HEK293 (cell line): ENCODE results near the gene CLIC4.

ENCODE experiments used
- CTCF ChIA-PET: fragments of 350-600 bp; formaldehyde crosslinking; extraction: SDS; loops from one replicate; lab custom pipeline; 2021; ENCODE audit warnings: antibody characterized with exemption; lab: Yijun Ruan, JAX
- POLR2A ChIA-PET: fragments of 300-600 bp; formaldehyde crosslinking; extraction: SDS; loops from one replicate; lab custom pipeline; 2020; ENCODE audit warnings: antibody characterized with exemption, inconsistent platforms; lab: Yijun Ruan, JAX
- H3K27ac ChIP-seq: fragments of 200-500 bp; sonication (Bioruptor generic); 2 replicates; pipeline ENCODE4 v1.5.1; 2014; ENCODE audit warnings: low read depth, low read length, control low read depth, inconsistent platforms; ENCODE audit errors: extremely low read depth
- H3K36me3 ChIP-seq, 2 experiments: fragments of 200-500 bp in 1 of 2; sonication (Bioruptor generic) in 1 of 2; 1 replicate in 1 of 2; 2 replicates in 1 of 2; pipeline ENCODE4 v1.5.1; 2014 to 2017; ENCODE audit warnings: inconsistent platforms in 2 of 2, low read length in 2 of 2; ENCODE audit not compliant: control insufficient read depth in 2 of 2, insufficient read depth in 1 of 2
- H3K4me1 ChIP-seq: fragments of 200-500 bp; sonication (Bioruptor generic); 2 replicates; pipeline ENCODE4 v1.5.1; 2014; ENCODE audit warnings: mild to moderate bottlenecking, low read length, inconsistent platforms; ENCODE audit not compliant: control insufficient read depth, insufficient read depth
- H3K4me3 ChIP-seq: 2 replicates; pipeline ENCODE4 v1.5.1; 2011; ENCODE audit warnings: low read depth, mild to moderate bottlenecking, control low read depth, low read length, moderate library complexity
- H3K9me3 ChIP-seq: fragments of 200-500 bp; sonication (Bioruptor generic); 2 replicates; pipeline ENCODE4 v1.5.1; 2014; ENCODE audit warnings: low read depth, low read length, inconsistent platforms; ENCODE audit not compliant: control insufficient read depth, insufficient read depth
- BCL6B ChIP-seq: fragments of 450-650 bp; formaldehyde crosslinking; IDR thresholded peaks from 2 replicates; pipeline ENCODE4 v1.5.1; 2017; ENCODE audit warnings: missing biosample characterization, missing genetic modification characterization
- GLIS1 ChIP-seq: fragments of 450-650 bp; formaldehyde crosslinking; IDR thresholded peaks from 2 replicates; pipeline ENCODE4 v1.5.1; 2016; ENCODE audit warnings: missing biosample characterization, missing genetic modification characterization
- KLF1 ChIP-seq: fragments of 450-650 bp; formaldehyde crosslinking; IDR thresholded peaks from 2 replicates; pipeline ENCODE4 v1.5.1; 2016; ENCODE audit warnings: missing biosample characterization, missing genetic modification characterization
- KLF16 ChIP-seq: fragments of 450-650 bp; formaldehyde crosslinking; IDR thresholded peaks from 2 replicates; pipeline ENCODE4 v1.5.1; 2017; ENCODE audit warnings: missing biosample characterization, missing genetic modification characterization
- PRDM10 ChIP-seq: fragments of 450-650 bp; formaldehyde crosslinking; IDR thresholded peaks from 2 replicates; pipeline ENCODE4 v1.5.1; 2016; ENCODE audit warnings: missing biosample characterization, missing genetic modification characterization
- TCF7L2 ChIP-seq: IDR thresholded peaks from 2 replicates; pipeline ENCODE4 v1.6.1; 2011; ENCODE audit warnings: low read depth, mild to moderate bottlenecking, inconsistent platforms, low read length, moderate library complexity, borderline replicate concordance
- ZNF202 ChIP-seq: fragments of 450-650 bp; formaldehyde crosslinking; IDR thresholded peaks from 2 replicates; pipeline ENCODE4 v1.5.1; 2016; ENCODE audit warnings: missing biosample characterization, missing genetic modification characterization, borderline replicate concordance
- ZNF394 ChIP-seq: fragments of 450-650 bp; formaldehyde crosslinking; IDR thresholded peaks from 2 replicates; pipeline ENCODE4 v1.5.1; 2016; ENCODE audit warnings: missing biosample characterization, missing genetic modification characterization, mild to moderate bottlenecking, moderate library complexity, borderline replicate concordance
- ZNF548 ChIP-seq: fragments of 450-650 bp; formaldehyde crosslinking; IDR thresholded peaks from 2 replicates; pipeline ENCODE4 v1.5.1; 2016; ENCODE audit warnings: missing biosample characterization, missing genetic modification characterization
- ZSCAN18 ChIP-seq: fragments of 450-650 bp; formaldehyde crosslinking; IDR thresholded peaks from 2 replicates; pipeline ENCODE4 v1.5.1; 2016; ENCODE audit warnings: missing biosample characterization, missing genetic modification characterization
- TF ChIP-seq, protein P1 (sequence below): fragments of 450-650 bp; formaldehyde crosslinking; IDR thresholded peaks from 2 replicates; pipeline ENCODE4 v1.5.1; 2016; ENCODE audit warnings: missing biosample characterization, missing genetic modification characterization
- TF ChIP-seq, protein P2 (sequence below): sonication (generic); formaldehyde crosslinking; IDR thresholded peaks from 2 replicates; pipeline ENCODE4 v1.8.1; 2022; ENCODE audit warnings: mild to moderate bottlenecking, moderate library complexity, missing genetic modification reagents
- TF ChIP-seq, protein P3 (sequence below): fragments of 450-650 bp; formaldehyde crosslinking; IDR thresholded peaks from 2 replicates; pipeline ENCODE4 v1.5.1; 2017; ENCODE audit warnings: missing biosample characterization, missing genetic modification characterization

Gene CLIC4

GRCh38 chr1:24874611-24875234 is 129.5 kb downstream of the CLIC4 start:
- Histone ChIP-seq H3K4me3 (no peak overlapping the region), H3K27ac (no peak overlapping the region), H3K4me1 (no peaks in the 10 kb centered on the region)
- CTCF ChIA-PET, result interaction anchor here (0.6 to 1.8 kb wide), 4 partner anchors 24 to 329 kb away, joined by 3 to 6 read pairs (median 4); no protein-coding TSS in a partner anchor
- no peak for TF ChIP-seq ZNF548 (tag by site-specific recombination)
- TF ChIP-seq KLF1 (tag by site-specific recombination), result peak; percentile 44; the same call in 1 of the 2 replicates
- TF ChIP-seq, all 188 proteins: peak for 1
- no peaks in the 10 kb centered on the region for H3K36me3 ChIP-seq
- POLR2A ChIA-PET, result no interaction called here
- no peaks in the 10 kb centered on the region for H3K9me3 ChIP-seq

- no peaks in the 10 kb centered on the region for H3K36me3 ChIP-seq
- H3K4me1 ChIP-seq, result no peaks in the 10 kb centered on the region
- no peaks in the 10 kb centered on the region for H3K9me3 ChIP-seq
- ChIA-PET CTCF (interaction anchor here (0.6 to 1.8 kb wide), 4 partner anchors 23 to 1152 kb away, joined by 3 to 6 read pairs (median 4); no protein-coding TSS in a partner anchor), POLR2A (interaction anchor here (0.5 kb wide), 1 partner anchor 313 kb away, joined by 3 read pairs; no protein-coding TSS in a partner anchor)
- no peak for TF ChIP-seq ZNF394 (tag by site-specific recombination)
- no peak overlapping the region for H3K27ac ChIP-seq
- H3K4me3 ChIP-seq, result no peak overlapping the region
Measured at GRCh38 chr1:24875257-24875656, 130.0 kb downstream of the CLIC4 start.

- ChIA-PET CTCF (interaction anchor here (1.8 kb wide), 1 partner anchor 22 kb away, joined by 6 read pairs; no protein-coding TSS in a partner anchor), POLR2A (no interaction called here)
- Histone ChIP-seq H3K9me3 (no peaks in the 10 kb centered on the region), H3K4me1 (no peaks in the 10 kb centered on the region), H3K27ac (no peak overlapping the region), H3K36me3 (no peaks in the 10 kb centered on the region), H3K4me3 (no peak overlapping the region)
- TF ChIP-seq, protein P1, sequence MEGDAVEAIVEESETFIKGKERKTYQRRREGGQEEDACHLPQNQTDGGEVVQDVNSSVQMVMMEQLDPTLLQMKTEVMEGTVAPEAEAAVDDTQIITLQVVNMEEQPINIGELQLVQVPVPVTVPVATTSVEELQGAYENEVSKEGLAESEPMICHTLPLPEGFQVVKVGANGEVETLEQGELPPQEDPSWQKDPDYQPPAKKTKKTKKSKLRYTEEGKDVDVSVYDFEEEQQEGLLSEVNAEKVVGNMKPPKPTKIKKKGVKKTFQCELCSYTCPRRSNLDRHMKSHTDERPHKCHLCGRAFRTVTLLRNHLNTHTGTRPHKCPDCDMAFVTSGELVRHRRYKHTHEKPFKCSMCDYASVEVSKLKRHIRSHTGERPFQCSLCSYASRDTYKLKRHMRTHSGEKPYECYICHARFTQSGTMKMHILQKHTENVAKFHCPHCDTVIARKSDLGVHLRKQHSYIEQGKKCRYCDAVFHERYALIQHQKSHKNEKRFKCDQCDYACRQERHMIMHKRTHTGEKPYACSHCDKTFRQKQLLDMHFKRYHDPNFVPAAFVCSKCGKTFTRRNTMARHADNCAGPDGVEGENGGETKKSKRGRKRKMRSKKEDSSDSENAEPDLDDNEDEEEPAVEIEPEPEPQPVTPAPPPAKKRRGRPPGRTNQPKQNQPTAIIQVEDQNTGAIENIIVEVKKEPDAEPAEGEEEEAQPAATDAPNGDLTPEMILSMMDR, result no peak
- TF ChIP-seq PRDM10 (tag by site-specific recombination) (peak; percentile 92), KLF1 (tag by site-specific recombination) (peak; percentile 69; the same call in 1 of the 2 replicates)
Measured at GRCh38 chr1:24875991-24876506, 130.8 kb downstream of the CLIC4 start.

DNA sequence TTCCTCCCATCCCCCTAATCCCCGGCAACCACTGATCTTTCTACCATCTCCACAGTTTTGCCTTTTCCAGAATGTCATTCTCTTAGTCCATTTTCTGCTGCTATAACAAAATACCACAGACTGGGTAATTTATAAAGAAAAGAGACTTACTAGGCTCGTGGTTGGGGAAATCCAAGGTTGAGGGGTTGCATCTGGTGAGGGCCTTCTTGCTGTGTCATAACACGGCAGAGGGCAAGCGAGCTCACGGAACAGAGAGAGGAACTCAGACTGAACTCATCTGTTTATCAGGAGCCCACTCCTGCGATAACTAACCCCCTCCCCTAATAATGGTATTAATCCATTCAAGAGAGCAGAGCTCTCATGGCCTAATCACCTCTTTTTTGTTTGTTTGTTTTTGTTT is 132.8 kb downstream of the CLIC4 start:
- Histone ChIP-seq H3K27ac (no peak overlapping the region), H3K9me3 (no peaks in the 10 kb centered on the region; the same call in 1 of the 2 replicates), H3K4me3 (no peak overlapping the region), H3K4me1 (no peaks in the 10 kb centered on the region), H3K36me3 (no peaks in the 10 kb centered on the region)
- CTCF ChIA-PET, result interaction anchor here (1.0 to 3.2 kb wide), 3 partner anchors 21 to 676 kb away, joined by 3 to 10 read pairs (median 3); no protein-coding TSS in a partner anchor
- POLR2A ChIA-PET, result no interaction called here
- TF ChIP-seq, protein P2, sequence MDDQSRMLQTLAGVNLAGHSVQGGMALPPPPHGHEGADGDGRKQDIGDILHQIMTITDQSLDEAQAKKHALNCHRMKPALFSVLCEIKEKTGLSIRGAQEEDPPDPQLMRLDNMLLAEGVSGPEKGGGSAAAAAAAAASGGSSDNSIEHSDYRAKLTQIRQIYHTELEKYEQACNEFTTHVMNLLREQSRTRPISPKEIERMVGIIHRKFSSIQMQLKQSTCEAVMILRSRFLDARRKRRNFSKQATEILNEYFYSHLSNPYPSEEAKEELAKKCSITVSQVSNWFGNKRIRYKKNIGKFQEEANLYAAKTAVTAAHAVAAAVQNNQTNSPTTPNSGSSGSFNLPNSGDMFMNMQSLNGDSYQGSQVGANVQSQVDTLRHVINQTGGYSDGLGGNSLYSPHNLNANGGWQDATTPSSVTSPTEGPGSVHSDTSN, result no peak
- TF ChIP-seq GLIS1 (tag by site-specific recombination) (no peak), ZSCAN18 (tag by site-specific recombination) (no peak), ZNF202 (tag by site-specific recombination) (no peak), TCF7L2 (no peak), KLF16 (tag by site-specific recombination) (no peak), BCL6B (tag by site-specific recombination) (no peak)
- TF ChIP-seq, protein P3, sequence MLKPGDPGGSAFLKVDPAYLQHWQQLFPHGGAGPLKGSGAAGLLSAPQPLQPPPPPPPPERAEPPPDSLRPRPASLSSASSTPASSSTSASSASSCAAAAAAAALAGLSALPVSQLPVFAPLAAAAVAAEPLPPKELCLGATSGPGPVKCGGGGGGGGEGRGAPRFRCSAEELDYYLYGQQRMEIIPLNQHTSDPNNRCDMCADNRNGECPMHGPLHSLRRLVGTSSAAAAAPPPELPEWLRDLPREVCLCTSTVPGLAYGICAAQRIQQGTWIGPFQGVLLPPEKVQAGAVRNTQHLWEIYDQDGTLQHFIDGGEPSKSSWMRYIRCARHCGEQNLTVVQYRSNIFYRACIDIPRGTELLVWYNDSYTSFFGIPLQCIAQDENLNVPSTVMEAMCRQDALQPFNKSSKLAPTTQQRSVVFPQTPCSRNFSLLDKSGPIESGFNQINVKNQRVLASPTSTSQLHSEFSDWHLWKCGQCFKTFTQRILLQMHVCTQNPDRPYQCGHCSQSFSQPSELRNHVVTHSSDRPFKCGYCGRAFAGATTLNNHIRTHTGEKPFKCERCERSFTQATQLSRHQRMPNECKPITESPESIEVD (tag by site-specific recombination), result no peak
